GM23338 (cell line): Measurements from ENCODE around the gene HECTD2. TPM values are rescaled to one million over a fixed set of nuclear protein-coding genes. Genes with fewer than 3 reads are reported as not detected.

Experiments
- ATAC-seq: fragments of 200-7000 bp; cut with Tn5 transposase; 3 replicates; pipeline ENCODE4 v1.9.1; 2020
- DNase-seq: peaks from one replicate; pipeline ENCODE4 v3.0.0-alpha.2; 2015; ENCODE audit warnings: low spot score
- H2AFZ ChIP-seq: fragments of 200-600 bp; sonication (generic); 2 replicates; pipeline ENCODE4 v1.8.0; 2016; ENCODE audit warnings: antibody characterized with exemption, mild to moderate bottlenecking, moderate library complexity
- H3F3A ChIP-seq: fragments of 200-600 bp; sonication (generic); replicated peaks from 2 replicates; pipeline ENCODE4 v1.8.0; 2017; ENCODE audit warnings: antibody characterized with exemption, mixed run types, low read depth
- H3K27ac ChIP-seq: fragments of 200-600 bp; sonication (generic); 2 replicates; pipeline ENCODE4 v1.6.1; 2016; ENCODE audit warnings: low read depth
- H3K27me3 ChIP-seq: fragments of 200-600 bp; sonication (generic); 2 replicates; pipeline ENCODE4 v1.8.0; 2016; ENCODE audit warnings: mild to moderate bottlenecking, mixed run types, moderate library complexity; ENCODE audit not compliant: insufficient read depth
- H3K36me3 ChIP-seq: fragments of 200-600 bp; sonication (generic); 2 replicates; pipeline ENCODE4 v1.8.0; 2016; ENCODE audit warnings: mild to moderate bottlenecking; ENCODE audit not compliant: insufficient read depth
- H3K4me1 ChIP-seq: fragments of 200-600 bp; sonication (generic); 2 replicates; pipeline ENCODE4 v1.8.0; 2016; ENCODE audit warnings: mild to moderate bottlenecking, moderate library complexity; ENCODE audit not compliant: insufficient read depth
- H3K4me2 ChIP-seq: fragments of 200-600 bp; sonication (generic); 2 replicates; pipeline ENCODE4 v1.7.1; 2017; ENCODE audit warnings: mixed run types
- H3K4me3 ChIP-seq: fragments of 200-600 bp; sonication (generic); 2 replicates; pipeline ENCODE4 v1.6.1; 2016; ENCODE audit warnings: mixed run types
- H3K79me2 ChIP-seq: fragments of 200-600 bp; sonication (generic); replicated peaks from 2 replicates; pipeline ENCODE4 v1.8.0; 2017; ENCODE audit warnings: mild to moderate bottlenecking; ENCODE audit not compliant: insufficient read depth
- H3K9me2 ChIP-seq: fragments of 200-600 bp; sonication (generic); 2 replicates; pipeline ENCODE4 v1.8.0; 2017; ENCODE audit not compliant: insufficient read depth
- H4K20me1 ChIP-seq: fragments of 200-600 bp; sonication (generic); replicated peaks from 2 replicates; pipeline ENCODE4 v1.8.0; 2017; ENCODE audit warnings: mild to moderate bottlenecking; ENCODE audit not compliant: insufficient read depth
- H3K27ac Mint-ChIP-seq: 2 replicates; pipeline ENCODE4 v1.8.0; 2020; ENCODE audit warnings: inconsistent platforms, mild to moderate bottlenecking, moderate library complexity, mixed read lengths
- H3K27me3 Mint-ChIP-seq: 3 replicates; pipeline ENCODE4 v1.8.0; 2022; ENCODE audit warnings: low read depth, mild to moderate bottlenecking, moderate library complexity, mixed read lengths, inconsistent platforms; ENCODE audit not compliant: insufficient read depth, poor library complexity
- H3K36me3 Mint-ChIP-seq: 3 replicates; pipeline ENCODE4 v1.8.0; 2021; ENCODE audit warnings: low read depth, mild to moderate bottlenecking, inconsistent platforms, moderate library complexity, mixed read lengths
- H3K4me1 Mint-ChIP-seq: 3 replicates; pipeline ENCODE4 v1.8.0; 2020; ENCODE audit warnings: mild to moderate bottlenecking, inconsistent platforms, mixed read lengths
- H3K4me3 Mint-ChIP-seq: 3 replicates; pipeline ENCODE4 v1.8.0; 2021; ENCODE audit warnings: moderate library complexity, mild to moderate bottlenecking, inconsistent platforms, mixed read lengths
- H3K9me3 Mint-ChIP-seq: 3 replicates; pipeline ENCODE4 v1.8.0; 2020; ENCODE audit warnings: moderate library complexity, mild to moderate bottlenecking, inconsistent platforms, mixed read lengths
- CREB1 ChIP-seq: fragments of 250-450 bp; sonication (Bioruptor Pico); IDR thresholded peaks from 2 replicates; pipeline ENCODE4 v1.5.0; 2020; ENCODE audit warnings: low read depth, mild to moderate bottlenecking, moderate library complexity
- ETS1 ChIP-seq: IDR thresholded peaks from 2 replicates; pipeline ENCODE4 v1.6.1; 2016; ENCODE audit warnings: antibody characterized with exemption
- EZH2 ChIP-seq: fragments of 200-600 bp; sonication (generic); IDR thresholded peaks from one replicate; pipeline ENCODE4 v1.8.0; 2017; ENCODE audit warnings: antibody characterized with exemption, mild to moderate bottlenecking, low read depth; ENCODE audit not compliant: unreplicated experiment
- EZH2phosphoT487 ChIP-seq: fragments of 200-600 bp; sonication (generic); IDR thresholded peaks from one replicate; pipeline ENCODE4 v1.8.1; 2018; ENCODE audit warnings: antibody characterized with exemption; ENCODE audit not compliant: unreplicated experiment
- JUNB ChIP-seq: IDR thresholded peaks from one replicate; pipeline ENCODE4 v1.6.1; 2016; ENCODE audit warnings: antibody characterized with exemption; ENCODE audit not compliant: unreplicated experiment
- NANOG ChIP-seq: IDR thresholded peaks from 2 replicates; pipeline ENCODE4 v1.6.1; 2016; ENCODE audit warnings: antibody characterized with exemption, borderline replicate concordance
- POLR2AphosphoS5 ChIP-seq: IDR thresholded peaks from 2 replicates; pipeline ENCODE4 v1.6.1; 2016; ENCODE audit warnings: antibody characterized with exemption, low read depth
- STAT1 ChIP-seq: IDR thresholded peaks from one replicate; pipeline ENCODE4 v1.6.1; 2016; ENCODE audit warnings: antibody characterized with exemption; ENCODE audit not compliant: unreplicated experiment
- ZNF114 ChIP-seq: fragments of 250-450 bp; sonication (Bioruptor Pico); IDR thresholded peaks from 2 replicates; pipeline ENCODE4 v1.5.0; 2020; ENCODE audit warnings: mild to moderate bottlenecking, moderate library complexity
- ZNF331 ChIP-seq: fragments of 250-450 bp; sonication (Bioruptor Pico); IDR thresholded peaks from 2 replicates; pipeline ENCODE4 v1.5.0; 2020; ENCODE audit warnings: low read depth, mild to moderate bottlenecking, moderate library complexity
- polyA plus RNA-seq: library from polyadenylated mRNA; unstranded; fragments of >200 nt; fragmentation: Nextera tagmentation; extraction: Ambion mirVana; gene quantifications from 2 replicates; pipeline ENCODE4 v1.2.1, GENCODE V29; 2016
- total RNA-seq: library from RNA; depleted of rRNA; stranded (reverse); fragments of >200 nt; shearing (Covaris generic); gene quantifications from 2 replicates; pipeline ENCODE4 v1.2.3, GENCODE V29; 2014
- TF ChIP-seq, protein P1 (sequence below): IDR thresholded peaks from one replicate; pipeline ENCODE4 v1.6.1; 2018; ENCODE audit warnings: antibody characterized with exemption; ENCODE audit not compliant: unreplicated experiment
- TF ChIP-seq, protein P2 (sequence below), 2 experiments: fragments of 200-600 bp in 1 of 2; sonication (generic) in 1 of 2; conservative IDR thresholded peaks; 2 replicates each; pipeline versions ENCODE4 v1.5.1 to v1.6.1; 2016 to 2017; ENCODE audit warnings: antibody characterized with exemption in 2 of 2, low read depth in 2 of 2, mild to moderate bottlenecking in 2 of 2, moderate library complexity in 1 of 2
- TF ChIP-seq, protein P3 (sequence below): fragments of 250-450 bp; sonication (Bioruptor Pico); IDR thresholded peaks from 2 replicates; pipeline ENCODE4 v1.5.0; 2020; ENCODE audit warnings: mild to moderate bottlenecking, moderate library complexity

The HECTD2 gene
- total and polyA plus RNA-seq, 2 experiments from 2014 or later: 8.5 to 14.4 TPM

DNA sequence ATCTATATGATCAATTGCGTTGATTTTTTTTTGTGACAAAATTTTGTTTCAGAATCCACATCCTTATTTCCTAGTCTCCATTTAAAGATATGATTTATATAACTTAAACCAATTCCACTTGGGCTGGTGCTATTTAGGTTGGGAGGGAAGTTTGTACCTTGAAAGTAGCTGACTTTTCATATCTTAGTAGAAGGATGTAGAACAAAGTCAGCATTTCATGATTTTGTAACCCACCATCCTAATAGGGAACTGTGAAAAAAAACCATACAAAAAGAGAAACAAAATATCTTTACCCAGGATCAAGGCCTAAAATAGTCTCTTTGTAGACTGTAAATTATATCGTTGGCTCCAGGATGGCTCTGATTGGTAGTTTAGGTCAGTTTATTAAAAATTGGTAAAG, 8.3 kb downstream of the HECTD2 start:
- Mint-ChIP-seq H3K27ac (no peak overlapping the region), H3K36me3 (no peaks in the 10 kb centered on the region), H3K27me3 (peaks cover 2% of the 10 kb centered on the region), H3K4me1 (peaks cover 4% of the 10 kb centered on the region; the same call in 2 of the 3 replicates), H3K4me3 (no peak overlapping the region), H3K9me3 (no peaks in the 10 kb centered on the region)
- no peak overlapping the region for H3K4me3 ChIP-seq
- no peak for ATAC-seq
- no peak for DNase-seq
- H3K36me3 ChIP-seq: no peaks in the 10 kb centered on the region
- H3K4me1 ChIP-seq: no peaks in the 10 kb centered on the region
- TF ChIP-seq, protein P1, sequence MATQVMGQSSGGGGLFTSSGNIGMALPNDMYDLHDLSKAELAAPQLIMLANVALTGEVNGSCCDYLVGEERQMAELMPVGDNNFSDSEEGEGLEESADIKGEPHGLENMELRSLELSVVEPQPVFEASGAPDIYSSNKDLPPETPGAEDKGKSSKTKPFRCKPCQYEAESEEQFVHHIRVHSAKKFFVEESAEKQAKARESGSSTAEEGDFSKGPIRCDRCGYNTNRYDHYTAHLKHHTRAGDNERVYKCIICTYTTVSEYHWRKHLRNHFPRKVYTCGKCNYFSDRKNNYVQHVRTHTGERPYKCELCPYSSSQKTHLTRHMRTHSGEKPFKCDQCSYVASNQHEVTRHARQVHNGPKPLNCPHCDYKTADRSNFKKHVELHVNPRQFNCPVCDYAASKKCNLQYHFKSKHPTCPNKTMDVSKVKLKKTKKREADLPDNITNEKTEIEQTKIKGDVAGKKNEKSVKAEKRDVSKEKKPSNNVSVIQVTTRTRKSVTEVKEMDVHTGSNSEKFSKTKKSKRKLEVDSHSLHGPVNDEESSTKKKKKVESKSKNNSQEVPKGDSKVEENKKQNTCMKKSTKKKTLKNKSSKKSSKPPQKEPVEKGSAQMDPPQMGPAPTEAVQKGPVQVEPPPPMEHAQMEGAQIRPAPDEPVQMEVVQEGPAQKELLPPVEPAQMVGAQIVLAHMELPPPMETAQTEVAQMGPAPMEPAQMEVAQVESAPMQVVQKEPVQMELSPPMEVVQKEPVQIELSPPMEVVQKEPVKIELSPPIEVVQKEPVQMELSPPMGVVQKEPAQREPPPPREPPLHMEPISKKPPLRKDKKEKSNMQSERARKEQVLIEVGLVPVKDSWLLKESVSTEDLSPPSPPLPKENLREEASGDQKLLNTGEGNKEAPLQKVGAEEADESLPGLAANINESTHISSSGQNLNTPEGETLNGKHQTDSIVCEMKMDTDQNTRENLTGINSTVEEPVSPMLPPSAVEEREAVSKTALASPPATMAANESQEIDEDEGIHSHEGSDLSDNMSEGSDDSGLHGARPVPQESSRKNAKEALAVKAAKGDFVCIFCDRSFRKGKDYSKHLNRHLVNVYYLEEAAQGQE: no peak
- TF ChIP-seq STAT1 (no peak), CREB1 (no peak), ZNF331 (CRISPR knock-in tag) (no peak), EZH2phosphoT487 (no peak), ZNF114 (CRISPR knock-in tag) (no peak), POLR2AphosphoS5 (no peak), ETS1 (no peak), NANOG (no peak), JUNB (no peak), EZH2 (no peak)
- TF ChIP-seq, protein P2, sequence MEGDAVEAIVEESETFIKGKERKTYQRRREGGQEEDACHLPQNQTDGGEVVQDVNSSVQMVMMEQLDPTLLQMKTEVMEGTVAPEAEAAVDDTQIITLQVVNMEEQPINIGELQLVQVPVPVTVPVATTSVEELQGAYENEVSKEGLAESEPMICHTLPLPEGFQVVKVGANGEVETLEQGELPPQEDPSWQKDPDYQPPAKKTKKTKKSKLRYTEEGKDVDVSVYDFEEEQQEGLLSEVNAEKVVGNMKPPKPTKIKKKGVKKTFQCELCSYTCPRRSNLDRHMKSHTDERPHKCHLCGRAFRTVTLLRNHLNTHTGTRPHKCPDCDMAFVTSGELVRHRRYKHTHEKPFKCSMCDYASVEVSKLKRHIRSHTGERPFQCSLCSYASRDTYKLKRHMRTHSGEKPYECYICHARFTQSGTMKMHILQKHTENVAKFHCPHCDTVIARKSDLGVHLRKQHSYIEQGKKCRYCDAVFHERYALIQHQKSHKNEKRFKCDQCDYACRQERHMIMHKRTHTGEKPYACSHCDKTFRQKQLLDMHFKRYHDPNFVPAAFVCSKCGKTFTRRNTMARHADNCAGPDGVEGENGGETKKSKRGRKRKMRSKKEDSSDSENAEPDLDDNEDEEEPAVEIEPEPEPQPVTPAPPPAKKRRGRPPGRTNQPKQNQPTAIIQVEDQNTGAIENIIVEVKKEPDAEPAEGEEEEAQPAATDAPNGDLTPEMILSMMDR (conservative IDR thresholded peaks at IDR 0.05; ENCODE audit: low read depth in 2 of 2): no peak
- TF ChIP-seq, protein P3, sequence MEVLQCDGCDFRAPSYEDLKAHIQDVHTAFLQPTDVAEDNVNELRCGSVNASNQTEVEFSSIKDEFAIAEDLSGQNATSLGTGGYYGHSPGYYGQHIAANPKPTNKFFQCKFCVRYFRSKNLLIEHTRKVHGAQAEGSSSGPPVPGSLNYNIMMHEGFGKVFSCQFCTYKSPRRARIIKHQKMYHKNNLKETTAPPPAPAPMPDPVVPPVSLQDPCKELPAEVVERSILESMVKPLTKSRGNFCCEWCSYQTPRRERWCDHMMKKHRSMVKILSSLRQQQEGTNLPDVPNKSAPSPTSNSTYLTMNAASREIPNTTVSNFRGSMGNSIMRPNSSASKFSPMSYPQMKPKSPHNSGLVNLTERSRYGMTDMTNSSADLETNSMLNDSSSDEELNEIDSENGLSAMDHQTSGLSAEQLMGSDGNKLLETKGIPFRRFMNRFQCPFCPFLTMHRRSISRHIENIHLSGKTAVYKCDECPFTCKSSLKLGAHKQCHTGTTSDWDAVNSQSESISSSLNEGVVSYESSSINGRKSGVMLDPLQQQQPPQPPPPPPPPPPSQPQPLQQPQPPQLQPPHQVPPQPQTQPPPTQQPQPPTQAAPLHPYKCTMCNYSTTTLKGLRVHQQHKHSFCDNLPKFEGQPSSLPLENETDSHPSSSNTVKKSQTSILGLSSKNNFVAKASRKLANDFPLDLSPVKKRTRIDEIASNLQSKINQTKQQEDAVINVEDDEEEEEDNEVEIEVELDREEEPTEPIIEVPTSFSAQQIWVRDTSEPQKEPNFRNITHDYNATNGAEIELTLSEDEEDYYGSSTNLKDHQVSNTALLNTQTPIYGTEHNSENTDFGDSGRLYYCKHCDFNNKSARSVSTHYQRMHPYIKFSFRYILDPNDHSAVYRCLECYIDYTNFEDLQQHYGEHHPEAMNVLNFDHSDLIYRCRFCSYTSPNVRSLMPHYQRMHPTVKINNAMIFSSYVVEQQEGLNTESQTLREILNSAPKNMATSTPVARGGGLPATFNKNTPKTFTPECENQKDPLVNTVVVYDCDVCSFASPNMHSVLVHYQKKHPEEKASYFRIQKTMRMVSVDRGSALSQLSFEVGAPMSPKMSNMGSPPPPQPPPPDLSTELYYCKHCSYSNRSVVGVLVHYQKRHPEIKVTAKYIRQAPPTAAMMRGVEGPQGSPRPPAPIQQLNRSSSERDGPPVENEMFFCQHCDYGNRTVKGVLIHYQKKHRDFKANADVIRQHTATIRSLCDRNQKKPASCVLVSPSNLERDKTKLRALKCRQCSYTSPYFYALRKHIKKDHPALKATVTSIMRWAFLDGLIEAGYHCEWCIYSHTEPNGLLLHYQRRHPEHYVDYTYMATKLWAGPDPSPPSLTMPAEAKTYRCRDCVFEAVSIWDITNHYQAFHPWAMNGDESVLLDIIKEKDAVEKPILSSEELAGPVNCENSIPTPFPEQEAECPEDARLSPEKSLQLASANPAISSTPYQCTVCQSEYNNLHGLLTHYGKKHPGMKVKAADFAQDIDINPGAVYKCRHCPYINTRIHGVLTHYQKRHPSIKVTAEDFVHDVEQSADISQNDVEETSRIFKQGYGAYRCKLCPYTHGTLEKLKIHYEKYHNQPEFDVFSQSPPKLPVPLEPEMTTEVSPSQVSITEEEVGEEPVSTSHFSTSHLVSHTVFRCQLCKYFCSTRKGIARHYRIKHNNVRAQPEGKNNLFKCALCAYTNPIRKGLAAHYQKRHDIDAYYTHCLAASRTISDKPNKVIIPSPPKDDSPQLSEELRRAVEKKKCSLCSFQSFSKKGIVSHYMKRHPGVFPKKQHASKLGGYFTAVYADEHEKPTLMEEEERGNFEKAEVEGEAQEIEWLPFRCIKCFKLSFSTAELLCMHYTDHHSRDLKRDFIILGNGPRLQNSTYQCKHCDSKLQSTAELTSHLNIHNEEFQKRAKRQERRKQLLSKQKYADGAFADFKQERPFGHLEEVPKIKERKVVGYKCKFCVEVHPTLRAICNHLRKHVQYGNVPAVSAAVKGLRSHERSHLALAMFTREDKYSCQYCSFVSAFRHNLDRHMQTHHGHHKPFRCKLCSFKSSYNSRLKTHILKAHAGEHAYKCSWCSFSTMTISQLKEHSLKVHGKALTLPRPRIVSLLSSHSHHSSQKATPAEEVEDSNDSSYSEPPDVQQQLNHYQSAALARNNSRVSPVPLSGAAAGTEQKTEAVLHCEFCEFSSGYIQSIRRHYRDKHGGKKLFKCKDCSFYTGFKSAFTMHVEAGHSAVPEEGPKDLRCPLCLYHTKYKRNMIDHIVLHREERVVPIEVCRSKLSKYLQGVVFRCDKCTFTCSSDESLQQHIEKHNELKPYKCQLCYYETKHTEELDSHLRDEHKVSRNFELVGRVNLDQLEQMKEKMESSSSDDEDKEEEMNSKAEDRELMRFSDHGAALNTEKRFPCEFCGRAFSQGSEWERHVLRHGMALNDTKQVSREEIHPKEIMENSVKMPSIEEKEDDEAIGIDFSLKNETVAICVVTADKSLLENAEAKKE (CRISPR knock-in tag): no peak
- H4K20me1 ChIP-seq: peaks cover 3% of the 10 kb centered on the region; the same call in 1 of the 2 replicates
- no peaks in the 10 kb centered on the region for H3K27me3 ChIP-seq
- no peak overlapping the region for H2AFZ ChIP-seq
- no peaks in the 10 kb centered on the region for H3F3A ChIP-seq
- H3K9me2 ChIP-seq: no peaks in the 10 kb centered on the region
- no peak overlapping the region for H3K27ac ChIP-seq
- H3K79me2 ChIP-seq: peaks cover 49% of the 10 kb centered on the region
- no peak overlapping the region for H3K4me2 ChIP-seq
